H1 (cell line): ENCODE results near the gene RNGTT.

Experiments used
- BRCA1 ChIP-seq: IDR thresholded peaks from 2 replicates; pipeline ENCODE4 v1.6.1; 2012; ENCODE audit warnings: low read depth, low read length, improper control_type of control experiment
- NRF1 ChIP-seq: IDR thresholded peaks from 2 replicates; pipeline ENCODE4 v1.6.1; 2011; ENCODE audit warnings: mild to moderate bottlenecking, low read depth, low read length, improper control_type of control experiment
- POLR2A ChIP-seq, 2 experiments: IDR thresholded peaks; 1 replicate in 1 of 2; 2 replicates in 1 of 2; pipeline ENCODE4 v1.6.1; 2011; ENCODE audit warnings: low read depth in 2 of 2, low read length in 2 of 2, mild to moderate bottlenecking in 2 of 2; ENCODE audit errors: control extremely low read depth in 1 of 2
- RFX5 ChIP-seq: IDR thresholded peaks from 2 replicates; pipeline ENCODE4 v1.6.1; 2011; ENCODE audit warnings: low read depth, low read length, improper control_type of control experiment, borderline replicate concordance
- RNF2 ChIP-seq: fragments of 200-900, 300-1000 bp; sonication (generic); IDR thresholded peaks from 2 replicates; pipeline ENCODE4 v1.7.1; 2016; ENCODE audit warnings: borderline replicate concordance, low read depth, mild to moderate bottlenecking, antibody characterized with exemption, low read length; ENCODE audit not compliant: poor library complexity, severe bottlenecking; ENCODE audit errors: missing control alignments
- SUZ12 ChIP-seq: fragments of 200-600 bp; sonication (generic); IDR thresholded peaks from 2 replicates; pipeline ENCODE4 v1.6.1; 2012; ENCODE audit warnings: mild to moderate bottlenecking, inconsistent platforms, low read length, moderate library complexity, mixed read lengths
- TF ChIP-seq, protein P1 (sequence below), 3 experiments: IDR thresholded peaks; 1 replicate in 2 of 3; 2 replicates in 1 of 3; pipeline versions ENCODE4 v1.5.1 to v1.6.1; 2011; ENCODE audit warnings: low read length in 3 of 3, mild to moderate bottlenecking in 3 of 3, inconsistent platforms in 2 of 3, low read depth in 1 of 3, moderate library complexity in 1 of 3; ENCODE audit not compliant: insufficient read depth in 1 of 3; ENCODE audit errors: control extremely low read depth in 1 of 3
- TF ChIP-seq, protein P2 (sequence below): IDR thresholded peaks from 2 replicates; pipeline ENCODE4 v1.6.1; 2012; ENCODE audit warnings: inconsistent platforms
- TF ChIP-seq, protein P3 (sequence below): IDR thresholded peaks from 2 replicates; pipeline ENCODE4 v1.6.1; 2011; ENCODE audit warnings: low read depth, mild to moderate bottlenecking, low read length; ENCODE audit not compliant: insufficient read depth

DNA sequence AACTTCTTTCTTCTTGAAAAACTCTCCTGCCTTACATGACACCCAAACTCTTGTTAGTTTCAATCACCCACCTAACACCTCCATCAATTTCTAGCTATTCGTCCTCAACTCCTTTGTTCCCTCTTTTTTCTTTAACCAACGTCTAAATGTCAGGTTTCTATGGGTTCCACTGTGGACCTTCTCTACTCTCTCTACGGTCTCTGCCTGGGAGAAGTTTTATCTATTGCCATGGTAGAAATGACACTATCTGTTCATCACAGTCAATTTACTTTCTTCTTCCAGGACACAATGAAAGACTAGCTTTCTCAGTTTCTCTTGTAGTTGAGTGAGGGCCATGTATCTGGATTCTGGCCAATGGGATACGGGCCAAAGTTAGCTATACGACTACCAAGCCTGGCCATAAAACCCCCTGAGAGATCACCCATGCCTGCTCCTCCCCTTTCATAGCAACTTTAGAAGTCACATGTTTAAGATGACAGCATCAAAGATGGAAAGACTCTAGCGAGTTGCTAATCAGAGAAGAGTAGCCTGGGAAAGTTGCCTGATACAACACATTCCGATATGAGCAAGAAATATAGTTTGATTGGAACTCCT lies 17.9 kb downstream of the RNGTT start:
- TF ChIP-seq, protein P1, sequence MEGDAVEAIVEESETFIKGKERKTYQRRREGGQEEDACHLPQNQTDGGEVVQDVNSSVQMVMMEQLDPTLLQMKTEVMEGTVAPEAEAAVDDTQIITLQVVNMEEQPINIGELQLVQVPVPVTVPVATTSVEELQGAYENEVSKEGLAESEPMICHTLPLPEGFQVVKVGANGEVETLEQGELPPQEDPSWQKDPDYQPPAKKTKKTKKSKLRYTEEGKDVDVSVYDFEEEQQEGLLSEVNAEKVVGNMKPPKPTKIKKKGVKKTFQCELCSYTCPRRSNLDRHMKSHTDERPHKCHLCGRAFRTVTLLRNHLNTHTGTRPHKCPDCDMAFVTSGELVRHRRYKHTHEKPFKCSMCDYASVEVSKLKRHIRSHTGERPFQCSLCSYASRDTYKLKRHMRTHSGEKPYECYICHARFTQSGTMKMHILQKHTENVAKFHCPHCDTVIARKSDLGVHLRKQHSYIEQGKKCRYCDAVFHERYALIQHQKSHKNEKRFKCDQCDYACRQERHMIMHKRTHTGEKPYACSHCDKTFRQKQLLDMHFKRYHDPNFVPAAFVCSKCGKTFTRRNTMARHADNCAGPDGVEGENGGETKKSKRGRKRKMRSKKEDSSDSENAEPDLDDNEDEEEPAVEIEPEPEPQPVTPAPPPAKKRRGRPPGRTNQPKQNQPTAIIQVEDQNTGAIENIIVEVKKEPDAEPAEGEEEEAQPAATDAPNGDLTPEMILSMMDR (IDR thresholded peaks at IDR 0.05; ENCODE audit: control extremely low read depth in 1 of 3, insufficient read depth in 1 of 3, low read depth in 1 of 3, low read length in 3 of 3): no peak
- TF ChIP-seq POLR2A (IDR thresholded peaks at IDR 0.05; ENCODE audit: control extremely low read depth in 1 of 2, low read depth in 2 of 2, low read length in 2 of 2): no peak
- TF ChIP-seq RNF2: no peak
- TF ChIP-seq NRF1: no peak
- TF ChIP-seq, protein P2, sequence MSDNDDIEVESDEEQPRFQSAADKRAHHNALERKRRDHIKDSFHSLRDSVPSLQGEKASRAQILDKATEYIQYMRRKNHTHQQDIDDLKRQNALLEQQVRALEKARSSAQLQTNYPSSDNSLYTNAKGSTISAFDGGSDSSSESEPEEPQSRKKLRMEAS: no peak
- no peak for TF ChIP-seq BRCA1
- TF ChIP-seq SUZ12: no peak
- no peak for TF ChIP-seq RFX5
- TF ChIP-seq, protein P3, sequence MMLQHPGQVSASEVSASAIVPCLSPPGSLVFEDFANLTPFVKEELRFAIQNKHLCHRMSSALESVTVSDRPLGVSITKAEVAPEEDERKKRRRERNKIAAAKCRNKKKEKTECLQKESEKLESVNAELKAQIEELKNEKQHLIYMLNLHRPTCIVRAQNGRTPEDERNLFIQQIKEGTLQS: no peak
